Measurements from ENCODE around the gene CXCR4.

DNA sequence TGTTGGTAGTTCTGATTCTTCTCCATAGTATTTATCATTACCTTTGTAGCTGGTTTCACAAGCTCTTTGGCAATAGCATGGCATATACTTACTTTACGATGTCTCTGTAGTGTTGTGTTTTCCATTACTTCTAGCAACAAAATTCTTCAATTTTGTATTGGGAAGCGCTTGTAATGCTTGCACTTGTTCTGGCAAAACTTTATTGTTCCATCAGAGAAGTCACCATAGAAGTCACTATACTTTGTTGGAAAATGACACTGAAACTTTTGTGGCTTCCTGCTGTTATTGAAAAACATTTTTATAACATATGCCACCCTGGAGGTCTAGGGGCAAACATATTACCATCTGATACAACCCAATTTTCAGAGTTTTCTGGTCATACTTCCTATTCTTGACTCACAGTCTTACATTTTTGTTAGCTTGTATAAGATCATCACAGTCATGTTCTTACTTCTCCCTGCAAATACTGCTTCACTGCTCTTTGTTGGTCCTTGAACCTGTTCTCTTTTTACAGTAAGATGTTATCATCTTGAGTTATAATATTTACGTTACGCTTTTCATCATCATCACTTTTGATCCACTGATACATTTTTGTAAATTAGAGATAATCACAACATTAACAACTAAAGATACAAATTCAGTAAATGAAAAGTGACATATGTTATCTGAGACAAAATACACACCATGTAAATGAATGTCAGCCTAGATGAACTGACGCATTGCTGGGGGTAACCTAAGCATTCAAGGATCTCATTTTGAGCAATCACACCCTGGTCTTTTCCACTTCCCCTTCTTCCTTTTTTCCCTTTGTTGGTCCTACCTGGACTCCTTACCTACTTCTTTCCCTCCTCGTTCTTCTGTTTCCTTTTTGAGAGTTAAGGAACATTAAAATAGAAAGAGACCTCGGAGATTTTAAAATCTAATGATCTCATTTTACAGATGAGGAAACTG is 33.3 kb upstream of the CXCR4 start:
- TF ChIP-seq, protein P1, sequence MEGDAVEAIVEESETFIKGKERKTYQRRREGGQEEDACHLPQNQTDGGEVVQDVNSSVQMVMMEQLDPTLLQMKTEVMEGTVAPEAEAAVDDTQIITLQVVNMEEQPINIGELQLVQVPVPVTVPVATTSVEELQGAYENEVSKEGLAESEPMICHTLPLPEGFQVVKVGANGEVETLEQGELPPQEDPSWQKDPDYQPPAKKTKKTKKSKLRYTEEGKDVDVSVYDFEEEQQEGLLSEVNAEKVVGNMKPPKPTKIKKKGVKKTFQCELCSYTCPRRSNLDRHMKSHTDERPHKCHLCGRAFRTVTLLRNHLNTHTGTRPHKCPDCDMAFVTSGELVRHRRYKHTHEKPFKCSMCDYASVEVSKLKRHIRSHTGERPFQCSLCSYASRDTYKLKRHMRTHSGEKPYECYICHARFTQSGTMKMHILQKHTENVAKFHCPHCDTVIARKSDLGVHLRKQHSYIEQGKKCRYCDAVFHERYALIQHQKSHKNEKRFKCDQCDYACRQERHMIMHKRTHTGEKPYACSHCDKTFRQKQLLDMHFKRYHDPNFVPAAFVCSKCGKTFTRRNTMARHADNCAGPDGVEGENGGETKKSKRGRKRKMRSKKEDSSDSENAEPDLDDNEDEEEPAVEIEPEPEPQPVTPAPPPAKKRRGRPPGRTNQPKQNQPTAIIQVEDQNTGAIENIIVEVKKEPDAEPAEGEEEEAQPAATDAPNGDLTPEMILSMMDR (IDR thresholded peaks at IDR 0.05): no peak
- no peak for TF ChIP-seq POLR2AphosphoS5 (IDR thresholded peaks at IDR 0.05)

Data from sigmoid colon (tissue), 4 donors.